Smooth muscle cell (in vitro differentiated cells): Measurements from ENCODE around the gene COL11A2. TPM values are rescaled to one million over a fixed set of nuclear protein-coding genes. Genes with fewer than 3 reads are reported as not detected.

Experiments
- DNase-seq: peaks from one replicate; lab custom pipeline; 2025; ENCODE audit not compliant: unreplicated experiment; lab: John Stamatoyannopoulos, UW
- H2AFZ ChIP-seq: fragments of 200-600 bp; sonication (generic); 2 replicates; pipeline ENCODE4 v1.6.0; 2016; ENCODE audit warnings: antibody characterized with exemption, low read depth, mild to moderate bottlenecking
- H3F3A ChIP-seq: fragments of 200-600 bp; sonication (generic); 2 replicates; pipeline ENCODE4 v1.6.0; 2017; ENCODE audit warnings: antibody characterized with exemption, low read depth
- H3K27ac ChIP-seq: fragments of 200-600 bp; sonication (generic); 2 replicates; pipeline ENCODE4 v1.5.1; 2016; ENCODE audit warnings: low read depth, mild to moderate bottlenecking
- H3K27me3 ChIP-seq: fragments of 200-600 bp; sonication (generic); 2 replicates; pipeline ENCODE4 v1.6.1; 2016; ENCODE audit warnings: low read depth, mild to moderate bottlenecking
- H3K36me3 ChIP-seq: fragments of 200-600 bp; sonication (generic); 2 replicates; pipeline ENCODE4 v1.5.1; 2016; ENCODE audit warnings: low read depth
- H3K4me1 ChIP-seq: fragments of 200-600 bp; sonication (generic); 2 replicates; pipeline ENCODE4 v1.5.1; 2016; ENCODE audit warnings: low read depth
- H3K4me2 ChIP-seq: fragments of 200-600 bp; sonication (generic); 2 replicates; pipeline ENCODE4 v1.6.0; 2016; ENCODE audit warnings: mild to moderate bottlenecking
- H3K4me3 ChIP-seq: fragments of 200-600 bp; sonication (generic); 2 replicates; pipeline ENCODE4 v1.5.1; 2016; ENCODE audit warnings: mild to moderate bottlenecking
- H3K79me2 ChIP-seq: fragments of 200-600 bp; sonication (generic); 2 replicates; pipeline ENCODE4 v1.6.0; 2016; ENCODE audit warnings: low read depth, mild to moderate bottlenecking
- H3K9ac ChIP-seq: fragments of 200-600 bp; sonication (generic); 2 replicates; pipeline ENCODE4 v1.6.0; 2016; ENCODE audit warnings: low read depth
- H3K9me3 ChIP-seq: fragments of 200-600 bp; sonication (generic); replicated peaks from 2 replicates; pipeline ENCODE4 v1.5.1; 2016; ENCODE audit warnings: low read depth
- H4K20me1 ChIP-seq: fragments of 200-600 bp; sonication (generic); 2 replicates; pipeline ENCODE4 v1.6.0; 2016; ENCODE audit warnings: low read depth
- WGBS: methylation state at CpG from one replicate; pipeline ENCODE4 v1.1.7; 2016; ENCODE audit warnings: low lambda C conversion rate; 5-methylcytosine and 5-hydroxymethylcytosine counted together
- polyA plus RNA-seq: library from polyadenylated mRNA; unstranded; fragments of >200 nt; fragmentation: Nextera tagmentation; extraction: Ambion mirVana; gene quantifications from 2 replicates; pipeline ENCODE4 v1.2.1, GENCODE V29; 2016
- total RNA-seq: library from RNA; depleted of rRNA; stranded (reverse); fragments of >200 nt; gene quantifications from 2 replicates; pipeline ENCODE4 v1.2.3, GENCODE V29; 2014
- TF ChIP-seq, protein P1 (sequence below): fragments of 200-600 bp; sonication (generic); IDR thresholded peaks from 2 replicates; pipeline ENCODE4 v1.5.1; 2017; ENCODE audit warnings: borderline replicate concordance, mild to moderate bottlenecking, antibody characterized with exemption; ENCODE audit not compliant: insufficient read depth, poor library complexity, severe bottlenecking

COL11A2 gene
- total RNA-seq (0.36 and 1.1 TPM in 2 replicates), polyA plus RNA-seq (1.2 and 1.5 TPM in 2 replicates)

DNA sequence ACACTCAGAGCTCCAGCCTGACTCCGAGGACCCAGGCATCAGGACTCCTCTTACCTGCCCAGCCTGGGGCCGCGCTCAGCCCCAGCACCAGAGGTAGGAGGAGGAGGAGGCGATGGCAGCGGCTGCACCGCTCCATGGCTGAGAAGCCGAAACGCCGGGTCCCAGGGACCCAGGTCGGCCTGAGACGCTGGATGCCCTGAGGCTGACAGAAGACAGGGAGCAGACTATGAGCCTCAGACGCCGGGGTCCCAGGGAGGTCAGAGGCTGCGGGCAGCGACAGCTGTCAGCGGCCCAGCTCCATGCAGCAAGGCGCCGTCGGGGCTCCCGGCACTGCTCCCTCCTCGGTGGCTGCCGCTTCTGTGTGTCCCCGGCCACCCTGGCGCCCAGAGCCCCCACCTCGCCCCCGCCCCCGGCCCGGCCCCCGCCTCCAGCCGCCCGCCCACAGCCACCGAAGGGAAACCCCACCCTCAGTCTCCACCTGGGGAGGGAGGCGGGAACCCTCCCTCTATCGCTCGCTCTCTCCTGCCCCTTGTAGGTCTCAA is at the start of gene COL11A2:
TSS of gene COL11A2 (minus strand) at position 363 of the 542 bp plus-strand sequence. CDS start at position 136, 227 bp downstream.
- Histone ChIP-seq H3K9ac (no peak within 1 kb of the TSS), H3K9me3 (no peaks in the 10 kb centered on the region), H3K4me1 (peaks cover 10% of the 10 kb centered on the region), H3F3A (peaks cover 4% of the 10 kb centered on the region), H3K27ac (no peak within 1 kb of the TSS), H2AFZ (no peak within 1 kb of the TSS), H3K36me3 (no peaks in the 10 kb centered on the region), H3K79me2 (peaks cover 2% of the 10 kb centered on the region), H3K4me2 (peak within 1 kb of the TSS; percentile 96), H3K4me3 (peak within 1 kb of the TSS; percentile 50), H4K20me1 (peaks cover 38% of the 10 kb centered on the region), H3K27me3 (peaks cover 36% of the 10 kb centered on the region)
- WGBS = 17% methylated on average over 16 of the region's 35 CpGs
- TF ChIP-seq, protein P1, sequence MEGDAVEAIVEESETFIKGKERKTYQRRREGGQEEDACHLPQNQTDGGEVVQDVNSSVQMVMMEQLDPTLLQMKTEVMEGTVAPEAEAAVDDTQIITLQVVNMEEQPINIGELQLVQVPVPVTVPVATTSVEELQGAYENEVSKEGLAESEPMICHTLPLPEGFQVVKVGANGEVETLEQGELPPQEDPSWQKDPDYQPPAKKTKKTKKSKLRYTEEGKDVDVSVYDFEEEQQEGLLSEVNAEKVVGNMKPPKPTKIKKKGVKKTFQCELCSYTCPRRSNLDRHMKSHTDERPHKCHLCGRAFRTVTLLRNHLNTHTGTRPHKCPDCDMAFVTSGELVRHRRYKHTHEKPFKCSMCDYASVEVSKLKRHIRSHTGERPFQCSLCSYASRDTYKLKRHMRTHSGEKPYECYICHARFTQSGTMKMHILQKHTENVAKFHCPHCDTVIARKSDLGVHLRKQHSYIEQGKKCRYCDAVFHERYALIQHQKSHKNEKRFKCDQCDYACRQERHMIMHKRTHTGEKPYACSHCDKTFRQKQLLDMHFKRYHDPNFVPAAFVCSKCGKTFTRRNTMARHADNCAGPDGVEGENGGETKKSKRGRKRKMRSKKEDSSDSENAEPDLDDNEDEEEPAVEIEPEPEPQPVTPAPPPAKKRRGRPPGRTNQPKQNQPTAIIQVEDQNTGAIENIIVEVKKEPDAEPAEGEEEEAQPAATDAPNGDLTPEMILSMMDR = no peak
- DNase-seq = no peak

DNA sequence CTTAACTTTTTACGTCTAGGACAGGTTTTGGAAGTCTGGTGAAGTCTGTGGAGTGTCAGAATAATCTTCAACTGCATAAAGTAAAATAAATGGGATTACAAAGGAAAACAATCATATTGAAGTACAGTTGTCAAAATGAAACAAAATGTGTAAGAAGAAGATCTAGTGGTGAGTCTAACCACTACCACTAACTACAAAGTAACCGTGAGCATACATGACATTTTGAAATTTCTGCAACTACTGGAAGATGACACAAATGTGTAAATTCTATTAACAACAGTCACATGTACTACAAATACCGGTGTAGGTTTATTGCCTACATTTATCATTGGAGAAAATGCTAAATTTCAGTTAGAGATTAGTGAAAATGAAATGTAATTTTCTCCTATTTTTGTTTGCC is 49.7 kb upstream of the COL11A2 start:
- Histone ChIP-seq H3K9me3 (no peaks in the 10 kb centered on the region), H2AFZ (no peak overlapping the region), H3K9ac (no peak overlapping the region), H3K4me3 (no peak overlapping the region), H3K27me3 (peaks cover 16% of the 10 kb centered on the region), H4K20me1 (no peaks in the 10 kb centered on the region), H3K4me1 (no peaks in the 10 kb centered on the region), H3F3A (no peaks in the 10 kb centered on the region), H3K79me2 (no peaks in the 10 kb centered on the region), H3K27ac (no peak overlapping the region), H3K36me3 (no peaks in the 10 kb centered on the region), H3K4me2 (no peak overlapping the region)
- WGBS = 66% methylated on average over 3 of the region's 3 CpGs
- DNase-seq = no peak
- TF ChIP-seq, protein P1 = no peak

DNA sequence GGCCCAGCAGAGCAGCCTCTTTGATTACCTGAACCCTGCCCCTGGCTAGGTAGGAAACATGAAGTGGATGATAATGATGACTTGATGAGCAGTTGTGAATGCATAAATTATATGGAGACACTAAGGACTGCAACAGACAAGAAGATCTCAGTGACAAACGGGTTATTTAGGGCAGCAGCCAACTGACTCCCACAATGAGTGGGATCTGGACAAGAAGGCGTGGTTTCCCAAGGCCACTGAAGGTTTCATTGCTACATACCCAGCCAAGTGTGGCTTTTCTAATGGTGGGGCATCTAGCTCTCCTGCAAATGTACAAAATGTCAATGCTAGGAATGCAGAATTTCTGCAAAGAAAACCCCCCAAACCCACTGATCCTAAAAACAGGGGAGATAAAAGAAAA is 45.5 kb upstream of the COL11A2 start:
- Histone ChIP-seq H4K20me1 (no peaks in the 10 kb centered on the region), H3K36me3 (no peaks in the 10 kb centered on the region), H3K9me3 (no peaks in the 10 kb centered on the region), H3F3A (no peaks in the 10 kb centered on the region), H3K27ac (no peak overlapping the region), H3K4me1 (no peaks in the 10 kb centered on the region), H2AFZ (no peak overlapping the region), H3K4me3 (no peak overlapping the region), H3K4me2 (no peak overlapping the region), H3K79me2 (no peaks in the 10 kb centered on the region), H3K27me3 (peaks cover 9% of the 10 kb centered on the region), H3K9ac (no peak overlapping the region)
- 79% methylated on average over 2 of the region's 2 CpGs for WGBS
- TF ChIP-seq, protein P1 = no peak
- DNase-seq = no peak

DNA sequence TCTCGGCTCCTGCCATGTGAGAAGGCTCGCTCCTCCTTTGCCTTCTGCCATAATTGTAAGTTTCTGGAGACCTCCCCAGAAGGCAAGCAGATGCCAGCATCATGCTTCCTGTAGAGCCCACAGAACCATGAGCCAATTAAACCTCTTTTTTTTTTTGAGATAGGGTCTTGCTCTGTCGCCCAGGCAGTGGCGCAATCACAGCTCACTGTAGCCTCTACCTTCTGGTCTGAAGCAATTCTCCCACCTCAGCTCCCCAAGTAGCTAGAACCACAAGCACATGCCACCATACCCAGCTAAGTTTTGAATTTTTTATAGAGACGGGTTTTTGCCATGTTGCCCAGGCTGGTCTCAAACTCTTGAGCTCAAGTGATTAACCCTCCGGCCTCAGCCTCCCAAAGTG is 44.6 kb upstream of the COL11A2 start:
- Histone ChIP-seq H3K9me3 (no peaks in the 10 kb centered on the region), H3K4me3 (no peak overlapping the region), H3K27me3 (peaks cover 1% of the 10 kb centered on the region), H3K4me1 (no peaks in the 10 kb centered on the region), H3K79me2 (no peaks in the 10 kb centered on the region), H3K4me2 (no peak overlapping the region), H3K9ac (no peak overlapping the region), H3K27ac (no peak overlapping the region), H2AFZ (no peak overlapping the region), H3K36me3 (no peaks in the 10 kb centered on the region), H3F3A (no peaks in the 10 kb centered on the region), H4K20me1 (no peaks in the 10 kb centered on the region)
- 94% methylated on average over 6 of the region's 6 CpGs for WGBS
- no peak for DNase-seq
- TF ChIP-seq, protein P1 = no peak
